ENCODE measurements around the gene AFAP1L2.
A peak's percentile ranks its signal among the peaks of the same experiment; 100 is the strongest.

The AFAP1L2 gene

GRCh38 chr10:114399576-114399975 lies 4.7 kb downstream of the AFAP1L2 start:
- Histone ChIP-seq H3K79me2 (ENCODE audit: low read length) (no peaks in the 10 kb centered on the region), H3K4me2 (ENCODE audit: low read length) (no peak overlapping the region), H3K9ac (ENCODE audit: low read length) (no peak overlapping the region), H2AFZ (ENCODE audit: low read depth, low read length) (no peak overlapping the region), H3K36me3 (replicated peaks; ENCODE audit: low read depth, low read length) (no peaks in the 10 kb centered on the region), H4K20me1 (ENCODE audit: insufficient read depth, low read length) (no peaks in the 10 kb centered on the region), H3K27ac (ENCODE audit: low read length) (no peak overlapping the region), H3K27me3 (ENCODE audit: low read depth, low read length) (peaks cover 13% of the 10 kb centered on the region; the same call in 1 of the 2 replicates), H3K4me3 (ENCODE audit: low read length) (no peak overlapping the region), H3K9me3 (ENCODE audit: insufficient read depth, low read length) (no peaks in the 10 kb centered on the region), H3K4me1 (ENCODE audit: low read length) (no peaks in the 10 kb centered on the region)
- no peak for TF ChIP-seq EZH2phosphoT487 (IDR thresholded peaks at IDR 0.05; ENCODE audit: low read depth)
- TF ChIP-seq, protein P1, sequence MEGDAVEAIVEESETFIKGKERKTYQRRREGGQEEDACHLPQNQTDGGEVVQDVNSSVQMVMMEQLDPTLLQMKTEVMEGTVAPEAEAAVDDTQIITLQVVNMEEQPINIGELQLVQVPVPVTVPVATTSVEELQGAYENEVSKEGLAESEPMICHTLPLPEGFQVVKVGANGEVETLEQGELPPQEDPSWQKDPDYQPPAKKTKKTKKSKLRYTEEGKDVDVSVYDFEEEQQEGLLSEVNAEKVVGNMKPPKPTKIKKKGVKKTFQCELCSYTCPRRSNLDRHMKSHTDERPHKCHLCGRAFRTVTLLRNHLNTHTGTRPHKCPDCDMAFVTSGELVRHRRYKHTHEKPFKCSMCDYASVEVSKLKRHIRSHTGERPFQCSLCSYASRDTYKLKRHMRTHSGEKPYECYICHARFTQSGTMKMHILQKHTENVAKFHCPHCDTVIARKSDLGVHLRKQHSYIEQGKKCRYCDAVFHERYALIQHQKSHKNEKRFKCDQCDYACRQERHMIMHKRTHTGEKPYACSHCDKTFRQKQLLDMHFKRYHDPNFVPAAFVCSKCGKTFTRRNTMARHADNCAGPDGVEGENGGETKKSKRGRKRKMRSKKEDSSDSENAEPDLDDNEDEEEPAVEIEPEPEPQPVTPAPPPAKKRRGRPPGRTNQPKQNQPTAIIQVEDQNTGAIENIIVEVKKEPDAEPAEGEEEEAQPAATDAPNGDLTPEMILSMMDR (IDR thresholded peaks at IDR 0.05; ENCODE audit: low read depth, low read length), result no peak

DNA sequence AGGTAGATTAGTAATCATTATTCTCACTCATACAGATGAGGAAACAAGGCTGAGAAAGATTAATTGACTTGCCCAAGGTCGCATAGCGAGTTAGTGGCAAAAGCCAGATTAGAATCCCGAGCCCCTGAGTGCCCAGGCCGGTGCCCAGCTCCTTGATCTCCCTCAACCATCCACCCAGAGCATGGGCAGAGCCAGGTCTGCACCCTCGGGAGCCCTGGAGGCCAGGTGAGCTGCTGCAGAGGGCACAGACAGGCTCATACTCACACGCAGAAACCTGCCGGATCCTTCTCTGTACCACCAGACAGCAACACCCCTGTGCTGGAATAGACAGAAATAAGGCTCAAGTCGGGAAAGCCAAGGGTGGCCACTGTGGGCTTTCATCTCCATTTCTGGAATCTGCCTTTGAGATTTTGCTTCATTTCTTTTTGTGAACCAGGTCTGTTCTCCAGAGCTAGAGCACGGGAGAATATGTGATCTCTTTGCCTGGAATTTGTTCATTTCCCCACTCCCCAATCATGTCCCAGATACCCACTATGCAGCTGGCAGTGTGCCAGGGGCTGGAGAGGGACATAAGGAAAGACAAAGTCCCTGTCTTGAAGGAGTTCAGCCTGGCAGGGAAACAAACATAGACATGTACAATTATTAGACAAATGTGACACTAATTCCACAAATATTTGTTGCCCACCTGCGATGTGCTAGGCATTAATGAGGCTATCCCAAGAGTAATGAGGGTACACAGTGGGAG lies 5.5 kb downstream of the AFAP1L2 start:
- Histone ChIP-seq H2AFZ (ENCODE audit: low read depth, low read length) (no peak overlapping the region), H3K79me2 (ENCODE audit: low read length) (no peaks in the 10 kb centered on the region), H4K20me1 (ENCODE audit: insufficient read depth, low read length) (no peaks in the 10 kb centered on the region), H3K9ac (ENCODE audit: low read length) (no peak overlapping the region), H3K36me3 (replicated peaks; ENCODE audit: low read depth, low read length) (no peaks in the 10 kb centered on the region), H3K27ac (ENCODE audit: low read length) (no peak overlapping the region), H3K9me3 (ENCODE audit: insufficient read depth, low read length) (no peaks in the 10 kb centered on the region), H3K4me3 (ENCODE audit: low read length) (no peak overlapping the region), H3K27me3 (ENCODE audit: low read depth, low read length) (peaks cover 13% of the 10 kb centered on the region; the same call in 1 of the 2 replicates), H3K4me2 (ENCODE audit: low read length) (no peak overlapping the region), H3K4me1 (ENCODE audit: low read length) (no peaks in the 10 kb centered on the region)
- no peak for TF ChIP-seq EZH2phosphoT487 (IDR thresholded peaks at IDR 0.05; ENCODE audit: low read depth)
- TF ChIP-seq, protein P1 (IDR thresholded peaks at IDR 0.05; ENCODE audit: low read depth, low read length), result no peak

- TF ChIP-seq, protein P1 (IDR thresholded peaks at IDR 0.05; ENCODE audit: low read depth, low read length), result no peak
- TF ChIP-seq EZH2phosphoT487 (IDR thresholded peaks at IDR 0.05; ENCODE audit: low read depth), result no peak
- H2AFZ ChIP-seq (ENCODE audit: low read depth, low read length), result no peak overlapping the region
- no peaks in the 10 kb centered on the region for H3K79me2 ChIP-seq (ENCODE audit: low read length)
- no peak overlapping the region for H3K4me3 ChIP-seq (ENCODE audit: low read length)
- peaks cover 13% of the 10 kb centered on the region; the same call in 1 of the 2 replicates for H3K27me3 ChIP-seq (ENCODE audit: low read depth, low read length)
- no peaks in the 10 kb centered on the region for H4K20me1 ChIP-seq (ENCODE audit: insufficient read depth, low read length)
- H3K4me2 ChIP-seq (ENCODE audit: low read length), result 0 out of 2 replicates have a peak overlapping the region, but pooled peaks have one; percentile 12
- H3K9ac ChIP-seq (ENCODE audit: low read length), result no peak overlapping the region
- H3K36me3 ChIP-seq (replicated peaks; ENCODE audit: low read depth, low read length), result no peaks in the 10 kb centered on the region
- H3K27ac ChIP-seq (ENCODE audit: low read length), result no peak overlapping the region
- H3K9me3 ChIP-seq (ENCODE audit: insufficient read depth, low read length), result no peaks in the 10 kb centered on the region
- H3K4me1 ChIP-seq (ENCODE audit: low read length), result no peaks in the 10 kb centered on the region
Measured at GRCh38 chr10:114397651-114398145, 6.6 kb downstream of the AFAP1L2 start.

- Histone ChIP-seq H3K79me2 (ENCODE audit: low read length) (no peaks in the 10 kb centered on the region), H3K4me3 (ENCODE audit: low read length) (no peak overlapping the region), H3K4me2 (ENCODE audit: low read length) (no peak overlapping the region), H3K36me3 (replicated peaks; ENCODE audit: low read depth, low read length) (no peaks in the 10 kb centered on the region), H3K4me1 (ENCODE audit: low read length) (no peaks in the 10 kb centered on the region), H3K9me3 (ENCODE audit: insufficient read depth, low read length) (no peaks in the 10 kb centered on the region), H3K9ac (ENCODE audit: low read length) (no peak overlapping the region), H2AFZ (ENCODE audit: low read depth, low read length) (no peak overlapping the region), H4K20me1 (ENCODE audit: insufficient read depth, low read length) (no peaks in the 10 kb centered on the region), H3K27ac (ENCODE audit: low read length) (no peak overlapping the region), H3K27me3 (ENCODE audit: low read depth, low read length) (peaks cover 12% of the 10 kb centered on the region; the same call in 1 of the 2 replicates)
- TF ChIP-seq EZH2phosphoT487 (IDR thresholded peaks at IDR 0.05; ENCODE audit: low read depth), result no peak
- TF ChIP-seq, protein P1 (IDR thresholded peaks at IDR 0.05; ENCODE audit: low read depth, low read length), result no peak
Measured at GRCh38 chr10:114396464-114396863, 7.8 kb downstream of the AFAP1L2 start.
